ENCODE measurements around the gene SATL1.
"Not testable (repeated sequence)": the region's sequence is repeated elsewhere in the genome, so short reads cannot be mapped to it uniquely, and the experiment has no call there.

SATL1 gene

GRCh38 chrX:85108165-85108564 lies 135.4 kb downstream of the SATL1 start:
- no peak for DNase-seq (ENCODE audit: low spot score)

- no peak for DNase-seq (ENCODE audit: low spot score)
These were observed 136.2 kb downstream of the SATL1 start for GRCh38 chrX:85107407-85107806.

- DNase-seq (ENCODE audit: low spot score): no peak
These were observed 154.2 kb downstream of the SATL1 start for GRCh38 chrX:85089321-85089840.

DNA sequence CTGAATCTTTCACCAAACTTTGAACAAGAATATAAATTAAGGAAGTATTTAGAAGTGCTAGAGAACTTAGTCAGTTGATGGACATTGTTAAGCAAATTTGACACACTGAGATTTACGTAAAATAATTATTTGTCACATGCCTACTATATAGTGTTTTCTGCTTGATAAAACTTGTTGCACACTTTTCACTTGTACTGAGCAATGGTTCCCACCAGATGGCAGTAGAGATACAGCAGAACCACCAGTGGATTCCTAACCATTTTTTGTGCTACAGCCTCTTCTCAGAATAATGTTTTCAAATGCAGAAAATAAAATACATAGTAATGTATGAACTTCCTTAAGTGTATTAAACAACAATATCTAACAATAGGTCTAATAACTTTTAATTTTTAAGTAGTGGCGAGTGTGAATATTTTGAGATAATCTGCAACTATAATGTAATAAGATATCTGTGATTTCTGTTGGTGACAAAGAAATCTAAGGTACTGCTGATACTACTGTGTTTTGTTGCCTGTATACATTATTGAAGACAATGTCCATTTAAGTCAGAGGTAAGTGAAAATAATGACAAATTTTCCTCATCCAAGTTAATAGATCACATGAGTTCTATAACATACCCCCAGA lies 158.7 kb downstream of the SATL1 start:
- peak; percentile 44 for DNase-seq (ENCODE audit: low spot score)

DNA sequence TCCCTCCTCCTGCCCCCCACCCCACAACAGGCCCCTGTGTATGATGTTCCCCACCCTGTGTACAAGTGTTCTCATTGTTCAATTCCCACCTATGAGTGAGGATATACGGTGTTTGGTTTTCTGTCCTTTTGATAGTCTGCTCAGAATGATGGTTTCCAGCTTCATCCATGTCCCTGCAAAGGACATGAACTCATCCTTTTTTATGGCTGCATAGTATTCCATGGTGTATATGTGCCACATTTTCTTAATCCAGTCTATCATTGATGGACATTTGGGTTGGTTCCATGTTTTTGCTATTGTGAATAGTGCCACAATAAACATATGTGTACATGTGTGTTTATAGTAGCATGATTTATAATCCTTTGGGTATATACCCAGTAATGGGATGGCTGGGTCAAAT lies 166.3 kb downstream of the SATL1 start:
- not testable (repeated sequence) for DNase-seq (ENCODE audit: low spot score)

DNA sequence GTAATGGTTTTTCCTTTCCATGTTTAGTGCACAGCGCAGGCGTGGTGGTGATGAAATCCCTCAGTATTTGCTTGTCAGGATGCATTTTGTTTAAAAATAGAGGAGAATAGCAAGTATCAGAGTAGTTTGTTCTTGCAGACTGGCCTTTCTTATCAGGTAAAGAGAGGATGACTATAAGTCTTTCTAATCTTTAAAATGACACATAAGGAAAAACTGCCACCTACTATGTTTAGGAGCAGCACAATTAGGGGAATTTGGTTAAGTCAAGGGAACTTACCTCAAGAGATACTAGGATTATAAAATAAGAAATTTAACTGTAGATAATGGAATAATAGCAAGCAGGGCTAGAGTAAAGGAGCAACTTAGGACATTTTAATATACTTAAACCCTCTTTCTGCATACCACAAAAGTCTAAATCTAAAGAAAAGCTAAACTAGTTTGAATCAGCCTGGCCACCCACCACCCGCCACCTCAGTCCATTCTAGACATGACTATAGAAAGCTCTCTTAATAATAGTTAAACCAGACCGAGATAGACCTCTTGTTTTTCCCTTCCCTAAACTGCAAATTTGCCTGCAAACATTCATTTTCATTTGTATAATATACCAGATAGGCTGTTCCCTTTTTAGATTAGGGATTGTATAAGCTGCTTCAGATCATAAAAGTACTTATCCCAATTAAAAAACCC lies 177.9 kb downstream of the SATL1 start:
- DNase-seq (ENCODE audit: low spot score): no peak

DNA sequence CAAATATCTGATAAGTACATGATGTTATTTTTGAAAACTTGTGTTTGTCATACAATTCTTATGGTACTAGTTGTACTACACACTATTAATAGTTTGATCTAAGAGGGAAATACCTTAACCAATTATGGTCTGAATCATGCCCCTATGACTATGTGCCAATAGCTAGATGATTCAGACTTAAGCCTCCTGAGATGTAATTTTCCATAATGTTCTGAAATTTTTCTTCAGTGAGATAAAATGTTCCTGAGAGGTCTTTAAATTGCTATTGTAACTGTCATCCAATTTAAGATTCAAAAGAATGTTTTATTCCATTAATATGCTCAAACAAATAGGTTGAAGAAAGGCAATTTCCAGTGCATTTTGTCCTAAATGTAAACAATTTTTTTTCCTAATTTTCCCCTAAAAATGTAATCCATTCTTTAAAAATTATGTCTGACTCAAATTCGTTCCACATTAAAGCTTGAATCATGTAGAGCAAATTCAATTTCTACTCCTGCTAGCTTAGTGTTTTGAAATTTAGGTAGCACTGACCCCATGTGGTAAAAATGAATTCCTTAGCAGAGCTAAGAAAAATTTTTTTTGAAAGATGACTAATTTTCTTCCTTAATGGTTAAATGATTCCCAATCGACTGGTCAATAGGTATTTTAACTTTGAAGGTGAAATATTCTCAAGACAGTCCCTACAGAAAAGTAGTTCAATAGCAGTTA lies 190.8 kb downstream of the SATL1 start:
- peak; percentile 3 for DNase-seq (ENCODE audit: low spot score)

DNA sequence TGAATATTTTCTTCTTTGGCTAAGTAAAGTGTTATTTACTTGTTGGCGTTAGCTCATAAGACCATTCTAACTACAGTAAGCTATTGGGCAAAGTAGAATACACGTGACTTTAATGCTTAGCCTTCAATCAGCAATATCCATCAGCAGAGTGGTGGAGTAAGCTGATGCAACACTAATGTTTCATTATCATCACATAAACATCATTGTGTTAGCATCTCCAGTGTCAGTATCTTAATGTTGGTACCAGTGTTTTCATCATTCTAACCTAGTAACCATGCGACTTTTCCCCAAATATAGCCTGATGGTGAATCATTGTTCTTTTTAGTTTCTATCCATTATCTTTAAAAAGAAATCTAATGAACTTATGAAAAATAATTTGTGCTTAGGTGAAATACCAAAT lies 191.4 kb downstream of the SATL1 start:
- no peak for DNase-seq (ENCODE audit: low spot score)

DNA sequence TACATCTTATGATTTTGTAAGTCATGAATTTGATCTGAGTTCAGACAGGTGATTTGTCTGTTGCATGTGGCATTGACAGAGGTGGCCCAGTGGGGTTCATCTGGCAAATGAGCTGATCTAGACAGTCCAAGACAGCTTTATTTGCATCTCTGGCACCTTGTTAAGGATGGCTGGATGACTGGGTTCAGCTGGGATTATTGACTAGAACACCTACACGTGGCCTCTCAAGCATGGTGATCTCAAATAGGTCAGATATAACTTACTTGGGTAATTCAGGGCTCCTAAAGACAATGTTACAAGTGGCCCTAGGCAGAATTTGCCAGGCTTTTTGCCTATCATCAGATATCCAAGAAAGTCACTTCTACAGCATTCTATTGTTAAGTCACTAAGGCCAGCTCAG lies 192.0 kb downstream of the SATL1 start:
- no peak for DNase-seq (ENCODE audit: low spot score)
